Endothelial cell of umbilical vein (primary cell): ENCODE measurements around the gene TNFAIP8. TPM values are rescaled to one million over a fixed set of nuclear protein-coding genes. Genes with fewer than 3 reads are reported as not detected.

Experiments used
- BruUV-seq: library from RNA; stranded (reverse); fragments of 400-500 nt; replicated peaks from 2 replicates; lab custom pipeline; 2021; lab: Mats Ljungman, UMichigan
- CTCF ChIA-PET: fragments of 300-600, 350-600 bp; sonication (Branson Sonifier 250); formaldehyde crosslinking; loops from one replicate; lab custom pipeline; 2021; ENCODE audit warnings: antibody characterized with exemption, inconsistent platforms; lab: Charles Lee
- POLR2A ChIA-PET: fragments of 300-600, 350-600 bp; sonication (Branson Sonifier 250); formaldehyde crosslinking; loops from one replicate; lab custom pipeline; 2021; ENCODE audit warnings: antibody characterized with exemption, inconsistent platforms; lab: Charles Lee
- DNase-seq: peaks from one replicate; pipeline ENCODE4 v3.0.0-alpha.2; 2011; ENCODE audit warnings: low read depth, low spot score
- FAIRE-seq: peaks from 2 replicates; lab custom pipeline; 2011; peaks lifted over from hg19 to GRCh38; lab: Jason Lieb, UNC
- H2AFZ ChIP-seq: 2 replicates; pipeline ENCODE4 v1.6.0; 2012; ENCODE audit warnings: low read depth, low read length, control low read depth, inconsistent platforms
- H3K27ac ChIP-seq: 2 replicates; pipeline ENCODE4 v1.5.1; 2011; ENCODE audit warnings: low read depth, mild to moderate bottlenecking, control low read depth, low read length, moderate library complexity; ENCODE audit not compliant: insufficient read depth
- H3K27me3 ChIP-seq, 2 experiments: 2 replicates each; pipeline versions ENCODE4 v1.6.0 to v1.6.1; 2011; ENCODE audit warnings: low read length in 2 of 2, mixed read lengths in 1 of 2; ENCODE audit not compliant: control insufficient read depth in 2 of 2, insufficient read depth in 2 of 2
- H3K36me3 ChIP-seq, 2 experiments: 2 replicates in 1 of 2; 3 replicates in 1 of 2; pipeline ENCODE4 v1.5.1; 2011; ENCODE audit warnings: low read length in 2 of 2, mild to moderate bottlenecking in 1 of 2, moderate library complexity in 1 of 2; ENCODE audit not compliant: control insufficient read depth in 2 of 2, insufficient read depth in 2 of 2; ENCODE audit errors: extremely low read depth in 1 of 2
- H3K4me1 ChIP-seq: 3 replicates; pipeline ENCODE4 v1.5.1; 2011; ENCODE audit warnings: mild to moderate bottlenecking, low read length; ENCODE audit not compliant: control insufficient read depth, insufficient read depth; ENCODE audit errors: extremely low read depth
- H3K4me2 ChIP-seq: 2 replicates; pipeline ENCODE4 v1.6.1; 2011; ENCODE audit warnings: low read length, control low read depth, mixed read lengths; ENCODE audit not compliant: insufficient read depth
- H3K4me3 ChIP-seq, 3 experiments: fragments of 200-600 bp in 1 of 3; sonication (generic), shearing (Covaris generic) in 1 of 3; replicated peaks in 1 of 3; 2 replicates each; pipeline ENCODE4 v1.5.1; 2011 to 2016; ENCODE audit warnings: control low read depth in 3 of 3, low read length in 3 of 3, mild to moderate bottlenecking in 2 of 3, inconsistent platforms in 1 of 3, low read depth in 1 of 3, moderate library complexity in 1 of 3; ENCODE audit not compliant: insufficient read depth in 1 of 3
- H3K79me2 ChIP-seq: 2 replicates; pipeline ENCODE4 v1.6.0; 2012; ENCODE audit warnings: low read length, inconsistent platforms; ENCODE audit not compliant: control insufficient read depth, insufficient read depth
- H3K9ac ChIP-seq: replicated peaks from 2 replicates; pipeline ENCODE3; 2011; ENCODE audit warnings: low read length, control low read depth; ENCODE audit not compliant: insufficient read depth; ENCODE audit errors: extremely low read depth
- H3K9me1 ChIP-seq: replicated peaks from 3 replicates; pipeline ENCODE4 v1.6.0; 2011; ENCODE audit warnings: mild to moderate bottlenecking, low read length; ENCODE audit not compliant: control insufficient read depth, insufficient read depth; ENCODE audit errors: extremely low read depth
- H3K9me3 ChIP-seq: replicated peaks from 2 replicates; pipeline ENCODE4 v1.5.1; 2012; ENCODE audit warnings: low read length, inconsistent platforms; ENCODE audit not compliant: control insufficient read depth, insufficient read depth
- H4K20me1 ChIP-seq: replicated peaks from 2 replicates; pipeline ENCODE3; 2011; ENCODE audit warnings: mild to moderate bottlenecking, low read length; ENCODE audit not compliant: control insufficient read depth, insufficient read depth; ENCODE audit errors: extremely low read depth
- CTCF ChIP-seq, 2 donors: IDR thresholded peaks; 1 replicate in 1 of 2; 2 replicates in 1 of 2; pipeline ENCODE4 v1.5.1; 2011; ENCODE audit warnings: low read length in 2 of 2, mild to moderate bottlenecking in 2 of 2, moderate library complexity in 2 of 2, control low read depth in 1 of 2, inconsistent platforms in 1 of 2, low read depth in 1 of 2; ENCODE audit not compliant: insufficient read depth in 1 of 2; ENCODE audit errors: extremely low read depth in 1 of 2
- EZH2 ChIP-seq: IDR thresholded peaks from 2 replicates; pipeline ENCODE4 v1.6.1; 2012; ENCODE audit warnings: borderline replicate concordance, low read depth, mild to moderate bottlenecking, moderate library complexity, low read length, inconsistent platforms; ENCODE audit not compliant: severe bottlenecking
- FOS ChIP-seq: IDR thresholded peaks from 2 replicates; pipeline ENCODE4 v1.6.1; 2011; ENCODE audit warnings: mild to moderate bottlenecking, low read length, moderate library complexity, borderline replicate concordance; ENCODE audit not compliant: insufficient read depth
- GATA2 ChIP-seq: IDR thresholded peaks from 2 replicates; pipeline ENCODE4 v1.7.0; 2011; ENCODE audit warnings: low read depth, mild to moderate bottlenecking, moderate library complexity, mixed read lengths, low read length; ENCODE audit not compliant: insufficient read length, insufficient read depth
- JUN ChIP-seq: IDR thresholded peaks from 2 replicates; pipeline ENCODE4 v1.6.1; 2011; ENCODE audit warnings: borderline replicate concordance, low read depth; ENCODE audit not compliant: insufficient read length, insufficient read depth
- MAX ChIP-seq: IDR thresholded peaks from 2 replicates; pipeline ENCODE4 v1.6.1; 2011; ENCODE audit not compliant: insufficient read depth, insufficient read length
- MYC ChIP-seq: IDR thresholded peaks from one replicate; pipeline ENCODE4 v1.6.1; 2011; ENCODE audit warnings: mild to moderate bottlenecking, low read depth, low read length
- POLR2A ChIP-seq: IDR thresholded peaks from 2 replicates; pipeline ENCODE4 v1.6.1; 2012; ENCODE audit warnings: low read depth, mild to moderate bottlenecking, control low read depth, low read length
- dilution Hi-C: fragments of 300-500 bp; cut with MboI; formaldehyde crosslinking; loops from one replicate; pipeline ENCODE4 v1.15.0; 2019; ENCODE audit warnings: low sequenced_read_pairs; ENCODE audit not compliant: extremely low pct_ligation_motif_present
- intact Hi-C: fragments of 100-400 bp; cut with micrococcal nuclease; formaldehyde crosslinking; loops from one replicate; pipeline ENCODE4 v1.10.0; 2022
- polyA plus RNA-seq, 4 experiments: library from polyadenylated mRNA; depleted of rRNA in 3 of 4; stranded (reverse) in 3 of 4; unstranded in 1 of 4; fragments of >200 nt; gene quantifications; 2 replicates each; pipeline versions ENCODE4 v1.2.1 to v1.2.3, GENCODE V29; 2011 to 2012; ENCODE audit warnings: missing spikeins in 1 of 4
- total RNA-seq: library from RNA; stranded (reverse); gene quantifications from 2 replicates; pipeline ENCODE4 v1.2.3, GENCODE V29; 2021

Gene TNFAIP8
- total and polyA plus RNA-seq, 2 donors (not counting 3 experiments of a cell fraction or from before 2014, with no cell fraction given): 4.7 to 7.4 TPM

GRCh38 chr5:119315516-119315949, 40.3 kb upstream of the TNFAIP8 start:
- no peaks in the 10 kb centered on the region for H3K9me3 ChIP-seq
- H3K9ac ChIP-seq: no peak overlapping the region
- BruUV-seq: no TSS peak
- ChIA-PET CTCF (interaction anchor here (0.6 to 2.1 kb wide), 12 partner anchors 9 to 327 kb away, joined by 3 to 19 read pairs (median 4); partner anchors contain the start of gene DTWD2), POLR2A (no interaction called here)
- FAIRE-seq (no peak), DNase-seq (peak; percentile 43)
- H3K4me2 ChIP-seq: no peak overlapping the region
- H3K27me3 ChIP-seq: no peaks in the 10 kb centered on the region
- intact Hi-C loops (loop anchor here (1.0 kb wide), 1 partner anchor 97 kb away; no protein-coding TSS in a partner anchor), dilution Hi-C loops (no loop called here)
- TF ChIP-seq POLR2A (no peak), EZH2 (no peak), GATA2 (no peak), MAX (no peak), MYC (no peak), JUN (no peak), CTCF (IDR thresholded peaks at IDR 0.05; ENCODE audit: extremely low read depth in 1 of 2, insufficient read depth in 1 of 2, low read depth in 1 of 2, low read length in 2 of 2) (peak; percentile 12 to 21), FOS (no peak)
- no peaks in the 10 kb centered on the region for H3K9me1 ChIP-seq
- no peak overlapping the region for H3K4me3 ChIP-seq
- no peaks in the 10 kb centered on the region for H3K36me3 ChIP-seq
- no peak overlapping the region for H2AFZ ChIP-seq
- H3K79me2 ChIP-seq: no peaks in the 10 kb centered on the region
- no peaks in the 10 kb centered on the region for H3K4me1 ChIP-seq
- H4K20me1 ChIP-seq: no peaks in the 10 kb centered on the region
- no peak overlapping the region for H3K27ac ChIP-seq
